ENCODE results near the gene TCP1.
"Not testable (repeated sequence)": the region's sequence is repeated elsewhere in the genome, so short reads cannot be mapped to it uniquely, and the experiment has no call there.

Gene TCP1

GRCh38 chr6:159823953-159824352, 34.6 kb upstream of the TCP1 start:
- DNase-seq (ENCODE audit: low read depth, low spot score): no peak
- H3K4me1 ChIP-seq (ENCODE audit: insufficient read depth, insufficient read length): peaks cover 13% of the 10 kb centered on the region
- H3K4me3 ChIP-seq (ENCODE audit: insufficient read length, low read depth): no peak overlapping the region
- no peak overlapping the region for H3K9ac ChIP-seq (ENCODE audit: insufficient read length, low read depth)
- H3K27me3 ChIP-seq (ENCODE audit: insufficient read depth, insufficient read length): no peaks in the 10 kb centered on the region
- H3K9me3 ChIP-seq (ENCODE audit: insufficient read depth, low read length): no peaks in the 10 kb centered on the region
- no peaks in the 10 kb centered on the region for H3K36me3 ChIP-seq (ENCODE audit: insufficient read depth, insufficient read length, low read length)
- no peak for TF ChIP-seq YY1 (IDR thresholded peaks at IDR 0.05; ENCODE audit: insufficient read depth, insufficient read length)
- TF ChIP-seq ZNF274 (IDR thresholded peaks at IDR 0.05; ENCODE audit: low read depth, low read length): no peak
- TF ChIP-seq SUZ12 (IDR thresholded peaks at IDR 0.05; ENCODE audit: extremely low read depth, insufficient read depth, insufficient read length): no peak

- no peak for DNase-seq (ENCODE audit: low read depth, low spot score)
- H3K9ac ChIP-seq (ENCODE audit: insufficient read length, low read depth): no peak overlapping the region
- TF ChIP-seq YY1 (IDR thresholded peaks at IDR 0.05; ENCODE audit: insufficient read depth, insufficient read length) (no peak), SUZ12 (IDR thresholded peaks at IDR 0.05; ENCODE audit: extremely low read depth, insufficient read depth, insufficient read length) (no peak), ZNF274 (IDR thresholded peaks at IDR 0.05; ENCODE audit: low read depth, low read length) (no peak)
- no peaks in the 10 kb centered on the region for H3K36me3 ChIP-seq (ENCODE audit: insufficient read depth, insufficient read length, low read length)
- peaks cover 11% of the 10 kb centered on the region for H3K4me1 ChIP-seq (ENCODE audit: insufficient read depth, insufficient read length)
- H3K4me3 ChIP-seq (ENCODE audit: insufficient read length, low read depth): no peak overlapping the region
- no peaks in the 10 kb centered on the region for H3K27me3 ChIP-seq (ENCODE audit: insufficient read depth, insufficient read length)
- no peaks in the 10 kb centered on the region for H3K9me3 ChIP-seq (ENCODE audit: insufficient read depth, low read length)
Measured at GRCh38 chr6:159821726-159822125, 32.3 kb upstream of the TCP1 start.

GRCh38 chr6:159821122-159821521, 31.7 kb upstream of the TCP1 start:
- H3K4me3 ChIP-seq (ENCODE audit: insufficient read length, low read depth): no peak overlapping the region
- TF ChIP-seq YY1 (IDR thresholded peaks at IDR 0.05; ENCODE audit: insufficient read depth, insufficient read length) (no peak), SUZ12 (IDR thresholded peaks at IDR 0.05; ENCODE audit: extremely low read depth, insufficient read depth, insufficient read length) (no peak), ZNF274 (IDR thresholded peaks at IDR 0.05; ENCODE audit: low read depth, low read length) (no peak)
- no peak overlapping the region for H3K9ac ChIP-seq (ENCODE audit: insufficient read length, low read depth)
- DNase-seq (ENCODE audit: low read depth, low spot score): no peak
- no peaks in the 10 kb centered on the region for H3K9me3 ChIP-seq (ENCODE audit: insufficient read depth, low read length)
- no peaks in the 10 kb centered on the region for H3K36me3 ChIP-seq (ENCODE audit: insufficient read depth, insufficient read length, low read length)
- no peaks in the 10 kb centered on the region for H3K27me3 ChIP-seq (ENCODE audit: insufficient read depth, insufficient read length)
- peaks cover 11% of the 10 kb centered on the region for H3K4me1 ChIP-seq (ENCODE audit: insufficient read depth, insufficient read length)

GRCh38 chr6:159819932-159820640, 30.7 kb upstream of the TCP1 start:
- Histone ChIP-seq H3K36me3 (ENCODE audit: insufficient read depth, insufficient read length, low read length) (no peaks in the 10 kb centered on the region), H3K9me3 (ENCODE audit: insufficient read depth, low read length) (no peaks in the 10 kb centered on the region), H3K4me3 (ENCODE audit: insufficient read length, low read depth) (no peak overlapping the region), H3K4me1 (ENCODE audit: insufficient read depth, insufficient read length) (peaks cover 11% of the 10 kb centered on the region), H3K27me3 (ENCODE audit: insufficient read depth, insufficient read length) (no peaks in the 10 kb centered on the region), H3K9ac (ENCODE audit: insufficient read length, low read depth) (no peak overlapping the region)
- no peak for DNase-seq (ENCODE audit: low read depth, low spot score)
- TF ChIP-seq ZNF274 (IDR thresholded peaks at IDR 0.05; ENCODE audit: low read depth, low read length): no peak
- no peak for TF ChIP-seq SUZ12 (IDR thresholded peaks at IDR 0.05; ENCODE audit: extremely low read depth, insufficient read depth, insufficient read length)
- no peak for TF ChIP-seq YY1 (IDR thresholded peaks at IDR 0.05; ENCODE audit: insufficient read depth, insufficient read length)

- DNase-seq (ENCODE audit: low read depth, low spot score): no peak
- peaks cover 11% of the 10 kb centered on the region for H3K4me1 ChIP-seq (ENCODE audit: insufficient read depth, insufficient read length)
- no peaks in the 10 kb centered on the region for H3K36me3 ChIP-seq (ENCODE audit: insufficient read depth, insufficient read length, low read length)
- no peaks in the 10 kb centered on the region for H3K9me3 ChIP-seq (ENCODE audit: insufficient read depth, low read length)
- no peak for TF ChIP-seq ZNF274 (IDR thresholded peaks at IDR 0.05; ENCODE audit: low read depth, low read length)
- TF ChIP-seq SUZ12 (IDR thresholded peaks at IDR 0.05; ENCODE audit: extremely low read depth, insufficient read depth, insufficient read length): no peak
- no peak for TF ChIP-seq YY1 (IDR thresholded peaks at IDR 0.05; ENCODE audit: insufficient read depth, insufficient read length)
- no peak overlapping the region for H3K4me3 ChIP-seq (ENCODE audit: insufficient read length, low read depth)
- no peak overlapping the region for H3K9ac ChIP-seq (ENCODE audit: insufficient read length, low read depth)
- H3K27me3 ChIP-seq (ENCODE audit: insufficient read depth, insufficient read length): no peaks in the 10 kb centered on the region
Measured at GRCh38 chr6:159819098-159819497, 29.7 kb upstream of the TCP1 start.

GRCh38 chr6:159817951-159818739, 28.7 kb upstream of the TCP1 start:
- no peak overlapping the region for H3K9ac ChIP-seq (ENCODE audit: insufficient read length, low read depth)
- H3K4me1 ChIP-seq (ENCODE audit: insufficient read depth, insufficient read length): peaks cover 11% of the 10 kb centered on the region
- no peak for TF ChIP-seq ZNF274 (IDR thresholded peaks at IDR 0.05; ENCODE audit: low read depth, low read length)
- no peak for TF ChIP-seq YY1 (IDR thresholded peaks at IDR 0.05; ENCODE audit: insufficient read depth, insufficient read length)
- no peak for TF ChIP-seq SUZ12 (IDR thresholded peaks at IDR 0.05; ENCODE audit: extremely low read depth, insufficient read depth, insufficient read length)
- H3K4me3 ChIP-seq (ENCODE audit: insufficient read length, low read depth): no peak overlapping the region
- no peaks in the 10 kb centered on the region for H3K36me3 ChIP-seq (ENCODE audit: insufficient read depth, insufficient read length, low read length)
- no peak for DNase-seq (ENCODE audit: low read depth, low spot score)
- H3K9me3 ChIP-seq (ENCODE audit: insufficient read depth, low read length): no peaks in the 10 kb centered on the region
- no peaks in the 10 kb centered on the region for H3K27me3 ChIP-seq (ENCODE audit: insufficient read depth, insufficient read length)

GRCh38 chr6:159816775-159817174, 27.4 kb upstream of the TCP1 start:
- not testable (repeated sequence) for H3K4me1 ChIP-seq (ENCODE audit: insufficient read depth, insufficient read length); H3K36me3 ChIP-seq (ENCODE audit: insufficient read depth, insufficient read length, low read length); H3K4me3 ChIP-seq (ENCODE audit: insufficient read length, low read depth); DNase-seq (ENCODE audit: low read depth, low spot score); H3K9ac ChIP-seq (ENCODE audit: insufficient read length, low read depth); H3K27me3 ChIP-seq (ENCODE audit: insufficient read depth, insufficient read length); H3K9me3 ChIP-seq (ENCODE audit: insufficient read depth, low read length)
